ENCODE measurements around the gene NAV3.

DNA sequence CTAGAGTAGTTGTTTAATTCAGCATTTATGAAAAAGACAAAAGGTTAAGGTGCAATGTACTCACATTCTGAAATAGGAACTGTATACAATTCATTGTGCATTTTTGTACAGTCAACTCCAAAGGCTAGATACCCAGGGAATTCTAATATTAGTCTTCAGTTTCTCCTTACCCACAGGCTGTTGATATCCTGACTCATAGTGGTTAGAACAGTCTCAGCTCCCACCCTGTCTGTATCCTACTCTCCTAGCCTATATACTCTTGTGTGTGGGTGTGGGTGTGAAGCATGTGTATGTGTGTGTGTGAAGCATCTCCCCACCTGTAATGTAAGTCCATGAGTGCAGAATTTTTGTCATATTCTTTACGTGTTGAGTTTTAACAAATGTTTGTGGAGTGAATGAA is 229.5 kb downstream of the NAV3 start:
- TF ChIP-seq POLR2A (IDR thresholded peaks at IDR 0.05; ENCODE audit: low read depth, low read length) (no peak), SPI1 (IDR thresholded peaks at IDR 0.05; ENCODE audit: low read depth, low read length) (no peak)
